HG03342 (cell line): ENCODE data around the gene STRN4.

Source experiments
- ATAC-seq: cut with Tn5 transposase; IDR thresholded peaks from one replicate; pipeline ENCODE4 v1.9.1; 2021; ENCODE audit warnings: mild to moderate bottlenecking, moderate library complexity; ENCODE audit not compliant: unreplicated experiment

The STRN4 gene

DNA sequence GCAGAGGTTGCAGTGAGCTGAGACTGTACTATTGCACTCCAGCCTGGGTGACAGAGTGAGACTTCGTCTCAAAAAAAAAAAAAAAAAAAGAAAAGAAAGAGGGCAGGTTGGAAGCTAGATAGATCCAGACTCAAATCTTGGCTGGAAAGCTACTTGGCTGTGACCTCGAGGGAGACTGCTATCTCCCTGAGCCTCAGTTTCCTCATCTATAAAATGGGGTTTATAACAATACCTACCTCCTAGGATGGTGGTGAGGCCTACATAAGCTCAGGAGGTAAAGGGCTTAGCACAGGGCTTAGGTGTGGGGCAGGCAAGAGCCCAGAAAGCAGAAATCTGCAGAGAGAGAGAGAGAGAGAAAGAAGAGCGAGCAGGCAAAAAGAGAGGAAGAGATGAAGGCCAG, 61.1 kb downstream of the STRN4 start:
- ATAC-seq: no peak

GRCh38 chr19:46678110-46678732, 68.0 kb downstream of the STRN4 start:
- no peak for ATAC-seq

DNA sequence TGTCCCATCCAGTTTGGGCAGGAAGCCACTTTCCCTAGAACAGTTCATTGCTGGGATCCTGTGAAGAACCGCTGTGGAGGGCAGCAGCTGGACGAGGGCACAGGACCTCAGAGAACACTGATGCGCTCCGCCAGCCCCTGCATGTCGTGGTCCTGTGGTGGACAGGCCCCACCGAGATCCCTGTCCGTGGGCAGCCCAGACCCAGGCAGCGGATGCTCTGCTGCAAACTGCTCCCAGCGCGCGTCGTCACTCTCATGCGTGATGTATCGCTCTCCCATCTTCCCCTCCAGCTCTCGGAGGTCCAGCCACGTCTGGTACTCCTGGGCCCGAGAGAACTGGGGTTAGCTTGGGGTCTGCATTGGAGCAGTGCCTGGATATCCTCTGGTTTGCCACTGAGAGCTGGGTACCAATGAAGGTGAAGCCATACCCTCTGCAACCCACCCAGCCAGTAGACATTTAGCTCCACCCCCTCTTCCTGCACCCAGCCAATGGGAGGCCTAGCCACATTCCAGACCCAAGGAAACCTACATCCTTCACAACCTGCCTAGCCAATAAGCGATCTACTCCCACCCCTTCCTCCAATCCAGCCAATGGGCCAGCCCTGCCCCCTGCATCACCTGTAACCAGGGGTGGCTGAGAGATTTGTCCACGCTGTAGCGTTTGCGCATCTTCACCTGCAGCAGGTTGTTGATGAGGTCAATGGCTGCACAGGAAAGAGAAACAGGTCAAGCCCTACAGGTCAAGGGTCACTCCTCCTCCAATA, 71.7 kb downstream of the STRN4 start:
- ATAC-seq: no peak

DNA sequence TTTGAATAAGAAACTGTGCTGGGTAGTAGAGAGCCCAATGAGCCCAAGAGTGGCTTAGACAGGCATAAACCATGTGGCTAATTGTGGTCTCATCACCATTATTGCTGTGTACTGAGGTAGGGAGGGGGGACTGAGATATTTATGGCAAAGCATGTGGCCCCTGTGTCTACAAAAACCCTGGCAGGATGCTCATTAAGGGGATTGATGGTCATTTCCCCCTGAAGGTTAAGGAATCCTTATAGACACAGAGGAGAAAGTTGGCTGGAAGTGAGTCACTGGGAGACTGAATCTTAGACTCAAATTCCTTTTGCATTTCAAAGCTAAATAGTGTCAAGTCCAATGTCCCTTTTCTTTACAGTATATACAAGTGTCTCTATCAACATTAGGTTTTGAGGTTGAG, 75.4 kb downstream of the STRN4 start:
- no peak for ATAC-seq
